H1 (cell line): Measurements from ENCODE around the gene ZNF785. TPM values are rescaled to one million over a fixed set of nuclear protein-coding genes. Genes with fewer than 3 reads are reported as not detected.

ENCODE experiments used
- CTCF ChIA-PET: fragments of 300-600 bp; sonication (Branson Sonifier 250); formaldehyde crosslinking; loops from one replicate; lab custom pipeline; 2021; ENCODE audit not compliant: partially characterized antibody; lab: Charles Lee
- POLR2A ChIA-PET: fragments of 300-600 bp; sonication (Branson Sonifier 250); formaldehyde crosslinking; loops from one replicate; lab custom pipeline; 2021; ENCODE audit warnings: inconsistent platforms; ENCODE audit not compliant: partially characterized antibody; lab: Charles Lee
- DNase-seq, 2 experiments: peaks; one replicate each; pipeline versions ENCODE4 v3.0.0 to v3.0.0-alpha.2; 2010 to 2022; ENCODE audit warnings: low spot score in 2 of 2, low read depth in 1 of 2, mixed read lengths in 1 of 2
- FAIRE-seq: peaks from 2 replicates; lab custom pipeline; 2011; peaks lifted over from hg19 to GRCh38; lab: Jason Lieb, UNC
- H2AFZ ChIP-seq: 2 replicates; pipeline ENCODE4 v1.8.1; 2012; ENCODE audit warnings: low read length, inconsistent platforms
- H2AK5ac ChIP-seq: 2 replicates; pipeline ENCODE4 v1.6.1; 2013; ENCODE audit warnings: low read depth, low read length
- H2BK120ac ChIP-seq: replicated peaks from 2 replicates; pipeline ENCODE3; 2013; ENCODE audit warnings: low read depth, low read length, inconsistent platforms
- H2BK12ac ChIP-seq: 2 replicates; pipeline ENCODE4 v1.6.1; 2013; ENCODE audit warnings: low read depth, low read length
- H2BK15ac ChIP-seq: 2 replicates; pipeline ENCODE4 v1.6.1; 2013; ENCODE audit warnings: low read length
- H2BK20ac ChIP-seq: 2 replicates; pipeline ENCODE4 v1.6.1; 2013; ENCODE audit warnings: low read length
- H2BK5ac ChIP-seq: 2 replicates; pipeline ENCODE4 v1.6.1; 2013; ENCODE audit warnings: low read depth, low read length
- H3K14ac ChIP-seq: 2 replicates; pipeline ENCODE4 v1.6.1; 2013; ENCODE audit warnings: inconsistent platforms; ENCODE audit not compliant: insufficient read length
- H3K18ac ChIP-seq: 2 replicates; pipeline ENCODE4 v1.6.1; 2013; ENCODE audit warnings: low read length; ENCODE audit errors: extremely low read depth
- H3K23ac ChIP-seq: 2 replicates; pipeline ENCODE4 v1.6.1; 2013; ENCODE audit warnings: inconsistent platforms; ENCODE audit not compliant: insufficient read length
- H3K23me2 ChIP-seq: 2 replicates; pipeline ENCODE4 v1.6.1; 2013; ENCODE audit warnings: low read depth, low read length
- H3K27ac ChIP-seq: 2 replicates; pipeline ENCODE4 v1.6.1; 2011; ENCODE audit warnings: low read depth, low read length, inconsistent platforms
- H3K27me3 ChIP-seq, 4 experiments: replicated peaks in 1 of 4; 1 replicate in 1 of 4; 2 replicates in 3 of 4; pipeline versions ENCODE4 v1.6.1 to v1.8.1; 2011 to 2013; ENCODE audit warnings: low read length in 3 of 4, mild to moderate bottlenecking in 3 of 4, inconsistent platforms in 2 of 4, mixed read lengths in 2 of 4, moderate library complexity in 1 of 4; ENCODE audit not compliant: control insufficient read depth in 3 of 4, insufficient read depth in 3 of 4; ENCODE audit errors: extremely low read depth in 1 of 4
- H3K36me3 ChIP-seq, 4 experiments: 2 replicates each; pipeline versions ENCODE4 v1.6.1 to v1.8.1; 2011 to 2013; ENCODE audit warnings: mild to moderate bottlenecking in 4 of 4, low read length in 3 of 4, moderate library complexity in 2 of 4, control low read depth in 1 of 4, inconsistent platforms in 1 of 4; ENCODE audit not compliant: insufficient read depth in 4 of 4, control insufficient read depth in 2 of 4
- H3K4ac ChIP-seq: replicated peaks from 2 replicates; pipeline ENCODE3; 2013; ENCODE audit warnings: low read length, low read depth, mixed read lengths, inconsistent platforms; ENCODE audit not compliant: insufficient read length
- H3K4me1 ChIP-seq, 4 experiments: replicated peaks in 1 of 4; 1 replicate in 1 of 4; 2 replicates in 3 of 4; pipeline versions ENCODE4 v1.6.1 to v1.8.1; 2011 to 2013; ENCODE audit warnings: low read length in 3 of 4, inconsistent platforms in 2 of 4, mixed read lengths in 1 of 4; ENCODE audit not compliant: insufficient read depth in 4 of 4, control insufficient read depth in 3 of 4
- H3K4me2 ChIP-seq, 2 experiments: 2 replicates each; pipeline versions ENCODE4 v1.6.1 to v1.8.1; 2011 to 2013; ENCODE audit warnings: low read depth in 2 of 2, low read length in 2 of 2, control low read depth in 1 of 2, inconsistent platforms in 1 of 2, mild to moderate bottlenecking in 1 of 2; ENCODE audit not compliant: insufficient read depth in 1 of 2
- H3K4me3 ChIP-seq, 4 experiments: fragments of 200-600, 300-600 bp in 1 of 4; sonication (generic), shearing (Covaris generic), sonication (Bioruptor Twin) in 1 of 4; 2 replicates each; pipeline versions ENCODE4 v1.5.1 to v1.8.1; 2011 to 2016; ENCODE audit warnings: low read length in 4 of 4, low read depth in 3 of 4, control low read depth in 2 of 4, inconsistent platforms in 2 of 4, mild to moderate bottlenecking in 2 of 4, mixed read lengths in 1 of 4, moderate library complexity in 1 of 4; ENCODE audit not compliant: insufficient read depth in 2 of 4; ENCODE audit errors: extremely low read depth in 1 of 4
- H3K56ac ChIP-seq: replicated peaks from 2 replicates; pipeline ENCODE3; 2013; ENCODE audit warnings: low read depth, mild to moderate bottlenecking, mixed read lengths, low read length, inconsistent platforms; ENCODE audit not compliant: insufficient read length
- H3K79me1 ChIP-seq: 2 replicates; pipeline ENCODE4 v1.6.1; 2013; ENCODE audit warnings: low read depth, low read length, control low read depth
- H3K79me2 ChIP-seq, 2 experiments: 2 replicates each; pipeline versions ENCODE4 v1.6.1 to v1.8.1; 2012 to 2013; ENCODE audit warnings: low read length in 2 of 2, mild to moderate bottlenecking in 2 of 2, inconsistent platforms in 1 of 2; ENCODE audit not compliant: insufficient read depth in 2 of 2, control insufficient read depth in 1 of 2
- H3K9ac ChIP-seq, 4 experiments: replicated peaks in 1 of 4; 1 replicate in 1 of 4; 2 replicates in 3 of 4; pipeline versions ENCODE4 v1.6.1 to v1.8.1; 2011 to 2013; ENCODE audit warnings: low read depth in 3 of 4, low read length in 3 of 4, control low read depth in 2 of 4, mild to moderate bottlenecking in 2 of 4, moderate library complexity in 2 of 4, inconsistent platforms in 1 of 4; ENCODE audit errors: extremely low read depth in 1 of 4
- H3K9me3 ChIP-seq, 2 experiments: 2 replicates each; pipeline versions ENCODE4 v1.6.1 to v1.8.1; 2012 to 2013; ENCODE audit warnings: mild to moderate bottlenecking in 2 of 2, moderate library complexity in 2 of 2, control low read depth in 1 of 2, inconsistent platforms in 1 of 2, low read depth in 1 of 2, low read length in 1 of 2, mixed read lengths in 1 of 2; ENCODE audit not compliant: insufficient read depth in 2 of 2
- H4K20me1 ChIP-seq, 2 experiments: replicated peaks in 1 of 2; 2 replicates each; pipeline versions ENCODE3 to v1.8.1; 2011 to 2013; ENCODE audit warnings: inconsistent platforms in 2 of 2, low read length in 2 of 2, mild to moderate bottlenecking in 1 of 2; ENCODE audit not compliant: insufficient read depth in 2 of 2, control insufficient read depth in 1 of 2
- H4K5ac ChIP-seq: 2 replicates; pipeline ENCODE4 v1.6.1; 2013; ENCODE audit warnings: low read length, low read depth, mixed read lengths, inconsistent platforms; ENCODE audit not compliant: insufficient read length
- H4K8ac ChIP-seq: 2 replicates; pipeline ENCODE4 v1.8.0; 2013; ENCODE audit warnings: mild to moderate bottlenecking, moderate library complexity, low read length, inconsistent platforms; ENCODE audit not compliant: insufficient read depth; ENCODE audit errors: extremely low read depth
- H4K91ac ChIP-seq: replicated peaks from 2 replicates; pipeline ENCODE3; 2013; ENCODE audit warnings: low read length, mixed read lengths, inconsistent platforms; ENCODE audit not compliant: insufficient read length
- CEBPB ChIP-seq: IDR thresholded peaks from 2 replicates; pipeline ENCODE4 v1.6.1; 2012; ENCODE audit warnings: low read depth, low read length
- CHD1 ChIP-seq: IDR thresholded peaks from 2 replicates; pipeline ENCODE4 v1.6.1; 2012; ENCODE audit warnings: low read depth, low read length, improper control_type of control experiment
- EZH2 ChIP-seq: fragments of 200-600 bp; sonication (generic); IDR thresholded peaks from 2 replicates; pipeline ENCODE4 v1.7.1; 2012; ENCODE audit warnings: low read depth, mild to moderate bottlenecking, moderate library complexity, low read length, inconsistent platforms; ENCODE audit not compliant: severe bottlenecking
- POLR2AphosphoS5 ChIP-seq: IDR thresholded peaks from 2 replicates; pipeline ENCODE4 v1.6.1; 2011; ENCODE audit warnings: low read depth, low read length
- RBBP5 ChIP-seq: IDR thresholded peaks from 2 replicates; pipeline ENCODE4 v1.7.1; 2012; ENCODE audit warnings: low read depth, mild to moderate bottlenecking, inconsistent platforms, low read length, moderate library complexity, borderline replicate concordance
- RFX5 ChIP-seq: IDR thresholded peaks from 2 replicates; pipeline ENCODE4 v1.6.1; 2011; ENCODE audit warnings: low read depth, low read length, improper control_type of control experiment, borderline replicate concordance
- SRF ChIP-seq: IDR thresholded peaks from 2 replicates; pipeline ENCODE4 v1.6.1; 2011; ENCODE audit warnings: mild to moderate bottlenecking, low read depth, low read length, moderate library complexity
- TAF7 ChIP-seq: optimal IDR thresholded peaks from 2 replicates; pipeline ENCODE3; 2011; ENCODE audit warnings: low read depth, mild to moderate bottlenecking, inconsistent platforms, low read length, moderate library complexity, borderline replicate concordance
- TEAD4 ChIP-seq: IDR thresholded peaks from 2 replicates; pipeline ENCODE4 v1.6.1; 2012; ENCODE audit warnings: low read depth, low read length, inconsistent platforms, mixed read lengths
- WGBS, 2 experiments: shearing (Covaris generic) in 1 of 2; methylation state at CpG; one replicate each; pipeline versions ENCODE4 v1.1.6 to v1.1.7; 2013 to 2015; ENCODE audit warnings: low lambda C conversion rate in 2 of 2, mixed read lengths in 2 of 2, inconsistent platforms in 1 of 2, low coverage in 1 of 2, missing lambda C conversion rate in 1 of 2; ENCODE audit not compliant: insufficient replicate concordance in 2 of 2, insufficient coverage in 1 of 2, insufficient read length in 1 of 2; ENCODE audit errors: extremely low coverage in 1 of 2, missing lambda C conversion rate in 1 of 2; 5-methylcytosine and 5-hydroxymethylcytosine counted together
- polyA plus RNA-seq, 7 experiments: library from polyadenylated mRNA; depleted of rRNA in 3 of 7; stranded (reverse) in 5 of 7; unstranded in 2 of 7; fragments of >200 nt in 5 of 7; fragments of 200-250 nt in 2 of 7; gene quantifications; 1 replicate in 5 of 7; 2 replicates in 1 of 7; 4 replicates in 1 of 7; pipeline versions ENCODE4 v1.2.1 to v1.2.3, GENCODE V29; 2011 to 2013; ENCODE audit warnings: missing spikeins in 2 of 7, mixed read lengths in 2 of 7
- total RNA-seq: library from RNA; stranded (reverse); fragmentation: NEBNext Ultra II Directional; extraction: Animal tissue kit (Norgen Biotek cat#: 25700); gene quantifications from 2 replicates; pipeline ENCODE4 v1.2.1, GENCODE V29; 2021

ZNF785 gene
- total and polyA plus RNA-seq, 2 of the 8 experiments (the other 6 are each of a cell fraction or from before 2014, with no cell fraction given), result 8.6 to 12.9 TPM

- Histone ChIP-seq H3K14ac (no peak overlapping the region), H4K5ac (no peak overlapping the region), H2BK12ac (no peak overlapping the region), H3K9ac (no peak overlapping the region), H3K36me3 (no peaks in the 10 kb centered on the region), H2AFZ (no peak overlapping the region), H3K4me3 (no peak overlapping the region), H4K91ac (no peak overlapping the region), H3K56ac (no peak overlapping the region), H3K79me1 (no peaks in the 10 kb centered on the region), H3K23me2 (no peaks in the 10 kb centered on the region), H3K79me2 (no peaks in the 10 kb centered on the region), H3K27ac (no peak overlapping the region), H4K20me1 (no peaks in the 10 kb centered on the region), H3K27me3 (no peaks in the 10 kb centered on the region), H2BK20ac (no peak overlapping the region), H4K8ac (no peak overlapping the region), H3K23ac (no peak overlapping the region), H3K18ac (no peak overlapping the region), H3K4ac (no peak overlapping the region), H3K9me3 (no peaks in the 10 kb centered on the region), H2BK120ac (no peak overlapping the region), H2BK5ac (no peak overlapping the region), H3K4me2 (no peak overlapping the region), H2BK15ac (no peak overlapping the region), H2AK5ac (no peak overlapping the region), H3K4me1 (no peaks in the 10 kb centered on the region)
- TF ChIP-seq EZH2, result no peak
- TF ChIP-seq CEBPB, result no peak
- TF ChIP-seq POLR2AphosphoS5, result no peak
- no peak for TF ChIP-seq RFX5
- TF ChIP-seq TEAD4, result no peak
- no peak for TF ChIP-seq SRF
- no peak for TF ChIP-seq CHD1
- no peak for TF ChIP-seq RBBP5
- no peak for TF ChIP-seq TAF7
- FAIRE-seq, result no peak
- POLR2A ChIA-PET, result no interaction called here
- CTCF ChIA-PET, result interaction anchor here (0.6 to 8.1 kb wide), 10 partner anchors 10 to 255 kb away, joined by 3 to 74 read pairs (median 4); partner anchors contain the start of gene DCTPP1
- WGBS, 2 experiments, result 93% methylated on average over 9 of the region's 9 CpGs; no CpG with 5 or more reads in 1 of the 2 experiments
- DNase-seq, result no peak
Measured at GRCh38 chr16:30626236-30626635, 40.7 kb upstream of the ZNF785 start.
